Measurements from ENCODE around the gene GCNT3.

DNA sequence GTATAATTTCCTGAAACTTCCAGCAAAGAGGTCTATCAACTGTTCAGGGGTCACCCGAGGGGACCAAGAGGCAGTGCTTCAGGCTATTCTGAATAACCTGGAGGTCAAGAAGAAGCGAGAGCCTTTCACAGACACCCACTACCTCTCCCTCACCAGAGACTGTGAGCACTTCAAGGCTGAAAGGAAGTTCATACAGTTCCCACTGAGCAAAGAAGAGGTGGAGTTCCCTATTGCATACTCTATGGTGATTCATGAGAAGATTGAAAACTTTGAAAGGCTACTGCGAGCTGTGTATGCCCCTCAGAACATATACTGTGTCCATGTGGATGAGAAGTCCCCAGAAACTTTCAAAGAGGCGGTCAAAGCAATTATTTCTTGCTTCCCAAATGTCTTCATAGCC lies 6.8 kb downstream of the GCNT3 start:
- no peak for TF ChIP-seq POLR2A (IDR thresholded peaks at IDR 0.05)
- TF ChIP-seq, protein P1, sequence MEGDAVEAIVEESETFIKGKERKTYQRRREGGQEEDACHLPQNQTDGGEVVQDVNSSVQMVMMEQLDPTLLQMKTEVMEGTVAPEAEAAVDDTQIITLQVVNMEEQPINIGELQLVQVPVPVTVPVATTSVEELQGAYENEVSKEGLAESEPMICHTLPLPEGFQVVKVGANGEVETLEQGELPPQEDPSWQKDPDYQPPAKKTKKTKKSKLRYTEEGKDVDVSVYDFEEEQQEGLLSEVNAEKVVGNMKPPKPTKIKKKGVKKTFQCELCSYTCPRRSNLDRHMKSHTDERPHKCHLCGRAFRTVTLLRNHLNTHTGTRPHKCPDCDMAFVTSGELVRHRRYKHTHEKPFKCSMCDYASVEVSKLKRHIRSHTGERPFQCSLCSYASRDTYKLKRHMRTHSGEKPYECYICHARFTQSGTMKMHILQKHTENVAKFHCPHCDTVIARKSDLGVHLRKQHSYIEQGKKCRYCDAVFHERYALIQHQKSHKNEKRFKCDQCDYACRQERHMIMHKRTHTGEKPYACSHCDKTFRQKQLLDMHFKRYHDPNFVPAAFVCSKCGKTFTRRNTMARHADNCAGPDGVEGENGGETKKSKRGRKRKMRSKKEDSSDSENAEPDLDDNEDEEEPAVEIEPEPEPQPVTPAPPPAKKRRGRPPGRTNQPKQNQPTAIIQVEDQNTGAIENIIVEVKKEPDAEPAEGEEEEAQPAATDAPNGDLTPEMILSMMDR (IDR thresholded peaks at IDR 0.05), result no peak

Measured in heart left ventricle (tissue), 13 donors.